Breast epithelium (tissue), 3 donors: ENCODE measurements around the gene PTCD2.

ENCODE experiments used
- POLR2A ChIP-seq: fragments of 450-650 bp; IDR thresholded peaks from one replicate; pipeline ENCODE4 v1.6.1; 2016; ENCODE audit warnings: antibody characterized with exemption, mild to moderate bottlenecking, moderate library complexity
- POLR2AphosphoS5 ChIP-seq, 3 donors: sonication (generic); formaldehyde crosslinking; IDR thresholded peaks; one replicate each; pipeline ENCODE4 v1.6.1; 2017; ENCODE audit warnings: antibody characterized with exemption in 3 of 3
- TF ChIP-seq, protein P1 (sequence below), 3 donors: fragments of 450-650 bp; IDR thresholded peaks; one replicate each; pipeline ENCODE4 v1.5.1; 2016 to 2017; ENCODE audit warnings: antibody characterized with exemption in 3 of 3, mild to moderate bottlenecking in 3 of 3, moderate library complexity in 3 of 3

DNA sequence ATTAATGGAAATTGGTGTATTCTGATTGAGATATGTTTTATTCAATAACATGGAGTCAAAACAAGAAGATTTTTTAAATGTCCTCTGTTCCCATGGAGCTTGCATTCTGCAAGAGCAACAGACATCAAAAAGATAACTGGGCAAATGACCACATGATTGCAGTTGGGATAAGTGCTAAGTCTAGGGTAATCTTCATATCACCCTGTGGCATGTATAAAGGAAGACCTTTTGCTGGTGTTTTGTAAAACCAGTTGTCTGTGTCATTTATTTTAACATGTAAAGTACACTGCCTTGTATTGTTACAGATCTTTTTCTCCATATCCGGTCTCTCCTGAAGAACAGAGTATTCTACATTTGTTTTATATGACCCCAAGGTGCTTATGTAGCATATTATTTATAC lies 44.0 kb downstream of the PTCD2 start:
- TF ChIP-seq, protein P1, sequence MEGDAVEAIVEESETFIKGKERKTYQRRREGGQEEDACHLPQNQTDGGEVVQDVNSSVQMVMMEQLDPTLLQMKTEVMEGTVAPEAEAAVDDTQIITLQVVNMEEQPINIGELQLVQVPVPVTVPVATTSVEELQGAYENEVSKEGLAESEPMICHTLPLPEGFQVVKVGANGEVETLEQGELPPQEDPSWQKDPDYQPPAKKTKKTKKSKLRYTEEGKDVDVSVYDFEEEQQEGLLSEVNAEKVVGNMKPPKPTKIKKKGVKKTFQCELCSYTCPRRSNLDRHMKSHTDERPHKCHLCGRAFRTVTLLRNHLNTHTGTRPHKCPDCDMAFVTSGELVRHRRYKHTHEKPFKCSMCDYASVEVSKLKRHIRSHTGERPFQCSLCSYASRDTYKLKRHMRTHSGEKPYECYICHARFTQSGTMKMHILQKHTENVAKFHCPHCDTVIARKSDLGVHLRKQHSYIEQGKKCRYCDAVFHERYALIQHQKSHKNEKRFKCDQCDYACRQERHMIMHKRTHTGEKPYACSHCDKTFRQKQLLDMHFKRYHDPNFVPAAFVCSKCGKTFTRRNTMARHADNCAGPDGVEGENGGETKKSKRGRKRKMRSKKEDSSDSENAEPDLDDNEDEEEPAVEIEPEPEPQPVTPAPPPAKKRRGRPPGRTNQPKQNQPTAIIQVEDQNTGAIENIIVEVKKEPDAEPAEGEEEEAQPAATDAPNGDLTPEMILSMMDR (IDR thresholded peaks at IDR 0.05), result no peak
- TF ChIP-seq POLR2AphosphoS5 (IDR thresholded peaks at IDR 0.05) (no peak), POLR2A (no peak)
